Endometrial microvascular endothelial cells (primary cell): Measurements from ENCODE around the gene CASKIN1. TPM values are rescaled to one million over a fixed set of nuclear protein-coding genes. Genes with fewer than 3 reads are reported as not detected.
"Not testable (repeated sequence)": the region's sequence is repeated elsewhere in the genome, so short reads cannot be mapped to it uniquely, and the experiment has no call there.

Source experiments
- in situ Hi-C: cut with HindIII; loops from 2 replicates; pipeline ENCODE4 v1.10.0; 2017; ENCODE audit warnings: low sequenced_read_pairs, low pct_unique_long_range_greater_than_20kb; ENCODE audit errors: inconsistent ontology term
- total RNA-seq: library from RNA; depleted of rRNA; stranded (reverse); fragments of >200 nt; gene quantifications from one replicate; pipeline ENCODE4 v1.2.3, GENCODE V29; 2015; ENCODE audit errors: inconsistent ontology term

CASKIN1 gene, protein sequence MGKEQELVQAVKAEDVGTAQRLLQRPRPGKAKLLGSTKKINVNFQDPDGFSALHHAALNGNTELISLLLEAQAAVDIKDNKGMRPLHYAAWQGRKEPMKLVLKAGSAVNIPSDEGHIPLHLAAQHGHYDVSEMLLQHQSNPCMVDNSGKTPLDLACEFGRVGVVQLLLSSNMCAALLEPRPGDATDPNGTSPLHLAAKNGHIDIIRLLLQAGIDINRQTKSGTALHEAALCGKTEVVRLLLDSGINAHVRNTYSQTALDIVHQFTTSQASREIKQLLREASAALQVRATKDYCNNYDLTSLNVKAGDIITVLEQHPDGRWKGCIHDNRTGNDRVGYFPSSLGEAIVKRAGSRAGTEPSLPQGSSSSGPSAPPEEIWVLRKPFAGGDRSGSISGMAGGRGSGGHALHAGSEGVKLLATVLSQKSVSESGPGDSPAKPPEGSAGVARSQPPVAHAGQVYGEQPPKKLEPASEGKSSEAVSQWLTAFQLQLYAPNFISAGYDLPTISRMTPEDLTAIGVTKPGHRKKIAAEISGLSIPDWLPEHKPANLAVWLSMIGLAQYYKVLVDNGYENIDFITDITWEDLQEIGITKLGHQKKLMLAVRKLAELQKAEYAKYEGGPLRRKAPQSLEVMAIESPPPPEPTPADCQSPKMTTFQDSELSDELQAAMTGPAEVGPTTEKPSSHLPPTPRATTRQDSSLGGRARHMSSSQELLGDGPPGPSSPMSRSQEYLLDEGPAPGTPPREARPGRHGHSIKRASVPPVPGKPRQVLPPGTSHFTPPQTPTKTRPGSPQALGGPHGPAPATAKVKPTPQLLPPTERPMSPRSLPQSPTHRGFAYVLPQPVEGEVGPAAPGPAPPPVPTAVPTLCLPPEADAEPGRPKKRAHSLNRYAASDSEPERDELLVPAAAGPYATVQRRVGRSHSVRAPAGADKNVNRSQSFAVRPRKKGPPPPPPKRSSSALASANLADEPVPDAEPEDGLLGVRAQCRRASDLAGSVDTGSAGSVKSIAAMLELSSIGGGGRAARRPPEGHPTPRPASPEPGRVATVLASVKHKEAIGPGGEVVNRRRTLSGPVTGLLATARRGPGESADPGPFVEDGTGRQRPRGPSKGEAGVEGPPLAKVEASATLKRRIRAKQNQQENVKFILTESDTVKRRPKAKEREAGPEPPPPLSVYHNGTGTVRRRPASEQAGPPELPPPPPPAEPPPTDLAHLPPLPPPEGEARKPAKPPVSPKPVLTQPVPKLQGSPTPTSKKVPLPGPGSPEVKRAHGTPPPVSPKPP (N-terminal part only)
- not detected for total RNA-seq

GRCh38 chr16:2196162-2196980, at the start of gene CASKIN1:
Gene CASKIN1 (minus strand): TSS chr16:2196605. CDS start chr16:2196432, 173 bp downstream.
- in situ Hi-C loops = no loop called here

GRCh38 chr16:2244926-2245795, 48.8 kb upstream of the CASKIN1 start:
- in situ Hi-C loops = no loop called here

- in situ Hi-C loops = no loop called here
Observed at GRCh38 chr16:2244301-2244700, 47.9 kb upstream of the CASKIN1 start.

DNA sequence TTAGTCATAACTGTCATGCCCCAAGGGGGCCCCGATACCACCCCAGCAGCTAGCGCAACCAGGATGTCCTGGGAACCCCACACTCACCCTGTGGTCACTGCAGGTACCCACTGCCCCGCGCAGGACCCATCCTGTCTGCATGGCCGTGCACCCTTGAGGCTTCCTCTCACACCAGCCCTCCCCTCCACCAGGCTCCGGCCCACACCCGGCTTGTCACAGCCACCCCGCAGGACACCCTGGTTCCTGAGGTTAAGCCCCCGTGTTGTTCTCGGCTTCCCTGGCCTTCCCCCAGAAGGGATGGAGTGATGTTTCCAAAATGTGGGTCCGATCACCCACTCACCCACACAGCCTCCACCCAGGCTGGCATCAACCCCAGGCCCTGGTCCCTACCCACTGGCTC, 47.4 kb upstream of the CASKIN1 start:
- in situ Hi-C loops = no loop called here

DNA sequence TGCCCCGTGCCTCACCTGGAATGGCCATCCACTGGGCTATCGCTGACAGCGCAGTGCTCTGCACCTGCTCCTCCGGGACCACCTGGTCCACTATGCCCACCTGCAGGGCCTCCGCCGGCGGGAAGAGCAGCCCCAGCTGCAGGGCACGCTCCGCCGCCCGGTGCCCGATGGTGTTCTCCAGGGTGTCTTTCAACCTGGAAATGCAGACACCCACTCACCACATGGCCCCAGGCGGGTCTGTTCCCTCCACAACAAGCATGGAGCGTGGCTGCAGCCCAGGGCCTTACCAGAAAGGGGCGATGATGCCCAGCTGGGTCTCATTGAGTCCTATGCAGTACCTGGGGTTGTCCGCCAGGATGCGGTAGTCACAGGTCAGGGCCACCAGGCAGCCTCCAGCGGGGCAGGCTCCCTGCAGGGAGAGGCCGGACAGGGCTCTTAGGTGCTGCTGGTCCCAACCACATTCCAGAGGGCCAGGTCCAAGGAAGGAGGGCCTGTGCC, 46.7 kb upstream of the CASKIN1 start:
- in situ Hi-C loops = no loop called here

DNA sequence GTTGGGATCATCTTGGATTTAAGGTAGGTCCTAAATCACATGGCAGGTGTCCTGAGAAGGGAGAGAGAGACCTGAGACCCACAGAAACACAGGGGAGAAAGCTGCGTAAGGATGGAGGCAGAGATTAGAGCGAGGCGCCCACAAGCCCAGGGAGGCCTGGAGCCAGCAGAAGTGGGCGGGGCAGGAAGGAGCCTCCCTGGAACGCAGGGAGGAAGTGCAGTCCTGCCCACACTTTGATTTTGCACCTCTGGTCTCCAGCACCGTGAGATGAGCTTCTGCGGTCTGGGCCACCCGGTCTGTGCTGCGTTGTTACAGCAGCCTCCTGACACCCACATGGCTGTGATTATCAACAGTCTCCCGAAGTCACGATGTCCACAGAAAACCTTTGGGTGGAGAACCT, 46.2 kb upstream of the CASKIN1 start:
- in situ Hi-C loops = no loop called here

DNA sequence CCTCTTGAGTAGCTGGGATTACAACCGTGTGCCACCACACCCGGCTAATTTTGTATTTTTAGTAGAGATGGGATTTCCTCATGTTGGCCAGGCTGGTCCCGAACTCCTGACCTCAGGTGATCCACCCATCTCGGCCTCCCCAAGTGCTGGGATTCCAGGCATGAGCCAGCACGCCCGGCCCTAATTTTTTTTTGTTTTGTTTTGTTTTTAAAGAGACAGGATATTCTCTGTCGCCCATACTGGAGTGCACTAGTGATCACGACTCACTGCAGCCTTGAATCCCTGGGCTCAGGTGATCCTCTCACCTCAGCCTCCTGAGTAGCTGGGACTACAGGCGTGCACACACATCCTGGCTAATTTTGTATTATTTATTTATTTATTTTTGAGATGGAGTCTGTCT, 43.9 kb upstream of the CASKIN1 start:
- in situ Hi-C loops = not testable (repeated sequence)

- in situ Hi-C loops = no loop called here
Observed at GRCh38 chr16:2238838-2239675, 42.7 kb upstream of the CASKIN1 start.

DNA sequence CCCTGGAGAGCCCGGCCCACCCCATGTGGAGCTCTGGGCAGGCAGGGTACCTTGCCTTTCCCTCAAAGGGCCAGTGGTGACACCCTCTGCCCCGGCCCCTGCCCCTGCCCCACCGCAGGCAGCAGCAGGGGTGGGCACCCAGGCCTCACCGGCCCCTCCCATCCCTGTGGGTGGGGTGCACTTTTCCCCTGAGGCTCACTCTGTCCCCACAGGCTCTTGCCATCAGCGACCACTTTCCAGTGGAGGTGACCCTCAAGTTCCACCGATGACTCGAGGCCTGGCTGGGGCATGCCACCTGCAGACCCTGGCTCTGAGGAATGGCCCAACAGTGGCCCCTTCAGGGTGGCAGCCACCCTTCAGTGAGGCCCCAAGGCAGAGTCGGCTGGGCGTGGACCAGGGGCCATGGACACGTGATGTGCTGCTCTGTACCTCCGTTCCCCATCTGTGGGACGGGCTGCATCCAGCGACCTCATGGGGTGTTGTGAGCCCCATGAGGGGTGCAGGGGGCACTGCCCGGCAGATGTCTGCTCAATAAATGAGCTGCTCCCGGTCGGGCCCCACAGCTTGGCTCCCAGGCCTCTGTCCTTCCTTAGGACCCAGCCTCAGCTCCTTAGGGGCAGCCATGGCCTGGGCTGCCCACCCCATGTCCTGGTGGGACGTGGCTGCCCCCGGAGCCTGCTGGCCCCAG, 41.9 kb upstream of the CASKIN1 start:
- in situ Hi-C loops = no loop called here

- in situ Hi-C loops = no loop called here
Observed at GRCh38 chr16:2237493-2238149, 41.2 kb upstream of the CASKIN1 start.

DNA sequence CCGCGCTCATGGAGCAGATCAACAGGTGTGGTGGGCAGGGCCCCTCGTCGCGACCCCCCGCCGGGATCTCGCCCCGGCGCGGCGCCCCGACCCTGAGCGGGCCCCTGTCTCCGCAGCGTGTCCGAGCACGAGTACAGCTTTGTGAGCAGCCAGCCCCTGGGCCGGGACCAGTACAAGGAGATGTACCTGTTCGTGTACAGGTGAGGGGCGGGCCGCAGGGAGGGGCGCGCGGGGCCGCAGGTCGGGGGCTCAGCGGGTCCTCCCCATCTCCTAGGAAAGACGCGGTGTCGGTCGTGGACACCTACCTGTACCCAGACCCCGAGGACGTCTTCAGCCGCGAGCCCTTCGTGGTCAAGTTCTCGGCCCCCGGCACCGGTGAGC, 40.7 kb upstream of the CASKIN1 start:
- in situ Hi-C loops = no loop called here

DNA sequence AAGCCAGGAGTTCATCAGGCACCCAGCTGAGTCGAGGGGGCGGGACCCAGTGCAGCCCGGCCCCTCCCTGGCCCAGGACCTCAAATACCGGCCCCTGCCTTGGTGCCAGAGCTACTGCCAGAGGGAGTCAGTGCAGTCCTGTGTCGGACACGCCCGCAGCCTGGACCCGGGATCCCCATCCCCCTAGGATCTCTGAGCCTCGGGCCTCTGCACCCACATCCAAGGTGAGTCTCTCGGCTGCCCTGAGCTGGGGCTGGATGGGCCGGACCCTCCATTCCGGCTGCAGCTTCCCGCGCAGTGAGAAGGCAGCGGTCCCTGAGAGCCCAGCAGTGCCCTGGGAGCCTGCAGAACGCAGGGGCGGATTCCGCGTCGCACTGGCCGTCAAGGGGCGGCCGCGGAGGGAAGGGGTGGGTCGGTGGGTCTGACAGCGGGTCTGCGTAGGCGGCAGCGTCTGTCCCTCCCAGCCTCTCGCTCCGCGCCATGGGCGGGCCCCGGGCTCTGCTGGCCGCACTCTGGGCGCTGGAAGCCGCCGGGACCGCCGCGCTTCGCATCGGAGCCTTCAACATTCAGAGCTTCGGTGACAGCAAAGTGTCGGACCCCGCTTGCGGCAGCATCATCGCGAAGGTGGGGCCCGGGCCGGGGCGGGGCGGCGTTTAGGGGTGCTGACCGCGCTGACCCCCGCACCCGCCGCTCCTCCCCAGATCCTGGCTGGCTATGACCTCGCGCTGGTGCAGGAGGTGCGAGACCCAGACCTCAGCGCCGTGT, 40.1 kb upstream of the CASKIN1 start, which contains the start of gene DNASE1L2:
DNASE1L2 (plus strand) TSS at position 108 of the 765 bp plus-strand sequence; CDS start at position 481, 373 bp downstream.
- in situ Hi-C loops = no loop called here

GRCh38 chr16:2235695-2236336, 39.4 kb upstream of the CASKIN1 start:
- in situ Hi-C loops = no loop called here

DNA sequence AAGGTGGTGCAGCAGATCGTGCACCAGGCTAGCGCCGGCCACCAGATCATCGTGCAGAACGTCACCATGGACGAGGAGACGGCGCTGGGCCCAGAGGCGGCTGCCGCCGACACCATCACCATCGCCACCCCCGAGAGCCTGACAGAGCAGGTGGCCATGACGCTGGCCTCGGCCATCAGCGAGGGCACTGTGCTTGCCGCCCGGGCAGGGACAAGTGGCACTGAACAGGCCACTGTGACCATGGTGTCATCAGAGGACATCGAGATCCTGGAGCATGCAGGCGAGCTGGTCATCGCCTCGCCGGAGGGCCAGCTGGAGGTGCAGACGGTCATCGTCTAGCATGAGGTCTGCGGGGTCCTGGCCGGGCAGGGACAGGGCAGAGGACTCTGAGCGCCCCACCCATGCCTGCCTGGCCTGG, 38.8 kb upstream of the CASKIN1 start:
- in situ Hi-C loops = no loop called here
